HCT116 (cell line): ENCODE measurements around the gene CENPX. TPM values are rescaled to one million over a fixed set of nuclear protein-coding genes. Genes with fewer than 3 reads are reported as not detected.

Experiments used
- ATAC-seq: fragments of 200-7000 bp; cut with Tn5 transposase; 2 replicates; pipeline ENCODE4 v1.9.1; 2020; ENCODE audit warnings: mild to moderate bottlenecking, moderate library complexity
- BruUV-seq: library from RNA; stranded (reverse); fragments of 400-500 nt; replicated peaks from 2 replicates; lab custom pipeline; 2021; lab: Mats Ljungman, UMichigan
- CTCF ChIA-PET: fragments of 300-600 bp; sonication (Branson Sonifier 250); formaldehyde crosslinking; loops from one replicate; lab custom pipeline; 2021; ENCODE audit warnings: antibody characterized with exemption; lab: Charles Lee
- POLR2A ChIA-PET: fragments of 300-600, 350-600 bp; sonication (Branson Sonifier 250); formaldehyde crosslinking; loops from one replicate; lab custom pipeline; 2021; ENCODE audit warnings: antibody characterized with exemption; lab: Charles Lee
- RAD21 ChIA-PET, 2 experiments: fragments of 300-600 bp; sonication (Branson Sonifier 250); formaldehyde crosslinking; loops; one replicate each; lab custom pipeline; 2023; ENCODE audit warnings: low total read pairs in 2 of 2; ENCODE audit not compliant: uncharacterized antibody in 2 of 2, unreplicated experiment in 2 of 2, low non-redundant PET in 1 of 2; lab: Charles Lee
- DNase-seq: peaks from one replicate; pipeline ENCODE4 v3.0.0-alpha.2; 2010; ENCODE audit warnings: low read depth, low spot score
- H2AFZ ChIP-seq: fragments of 200-600 bp; shearing (Covaris generic), sonication (generic); 2 replicates; pipeline ENCODE4 v1.6.1; 2017; ENCODE audit warnings: low read depth, mixed run types, mixed read lengths, antibody characterized with exemption, low read length; ENCODE audit not compliant: poor library complexity, severe bottlenecking
- H3K27ac ChIP-seq: 2 replicates; pipeline ENCODE4 v1.5.1; 2012; ENCODE audit warnings: low read depth, low read length
- H3K27me3 ChIP-seq: fragments of 200-600 bp; sonication (generic); 2 replicates; pipeline ENCODE4 v1.6.1; 2016; ENCODE audit warnings: mixed run types, low read length, mixed read lengths; ENCODE audit not compliant: insufficient read depth
- H3K36me3 ChIP-seq, 2 experiments: fragments of 200-500 bp in 1 of 2; fragments of 200-600 bp in 1 of 2; sonication (Bioruptor generic) in 1 of 2; sonication (generic) in 1 of 2; 2 replicates each; pipeline versions ENCODE4 v1.5.1 to v1.6.1; 2014 to 2016; ENCODE audit warnings: low read length in 2 of 2, inconsistent platforms in 1 of 2, mixed read lengths in 1 of 2, mixed run types in 1 of 2; ENCODE audit not compliant: insufficient read depth in 2 of 2, control insufficient read depth in 1 of 2
- H3K4me1 ChIP-seq, 2 experiments: fragments of 200-600 bp in 1 of 2; sonication (generic) in 1 of 2; 2 replicates each; pipeline versions ENCODE4 v1.5.1 to v1.6.1; 2012 to 2017; ENCODE audit warnings: low read length in 2 of 2, inconsistent platforms in 1 of 2, mild to moderate bottlenecking in 1 of 2, mixed read lengths in 1 of 2, mixed run types in 1 of 2, moderate library complexity in 1 of 2; ENCODE audit not compliant: insufficient read depth in 2 of 2, control insufficient read depth in 1 of 2
- H3K4me2 ChIP-seq: fragments of 200-600 bp; sonication (generic); 2 replicates; pipeline ENCODE4 v1.6.1; 2017; ENCODE audit warnings: mixed run types, low read length, mixed read lengths
- H3K4me3 ChIP-seq, 2 experiments: fragments of 200-600 bp in 1 of 2; sonication (generic) in 1 of 2; replicated peaks in 1 of 2; 2 replicates each; pipeline ENCODE4 v1.5.1; 2011 to 2016; ENCODE audit warnings: low read length in 2 of 2, control low read depth in 1 of 2, low read depth in 1 of 2, mild to moderate bottlenecking in 1 of 2, mixed read lengths in 1 of 2, mixed run types in 1 of 2
- H3K79me2 ChIP-seq: fragments of 200-600 bp; sonication (generic); 2 replicates; pipeline ENCODE4 v1.6.1; 2017; ENCODE audit warnings: mild to moderate bottlenecking, mixed run types, low read length, moderate library complexity, mixed read lengths; ENCODE audit not compliant: insufficient read depth
- H3K9ac ChIP-seq: fragments of 200-600 bp; sonication (generic); 2 replicates; pipeline ENCODE4 v1.6.1; 2016; ENCODE audit warnings: low read length, mixed read lengths
- H3K9me2 ChIP-seq: fragments of 200-600 bp; sonication (generic), shearing (Covaris generic); 2 replicates; pipeline ENCODE4 v1.6.1; 2017; ENCODE audit warnings: mixed run types, mild to moderate bottlenecking, moderate library complexity; ENCODE audit not compliant: insufficient read depth
- H3K9me3 ChIP-seq, 2 experiments: fragments of 200-500 bp in 1 of 2; fragments of 200-600 bp in 1 of 2; sonication (Bioruptor generic) in 1 of 2; sonication (generic) in 1 of 2; 2 replicates each; pipeline ENCODE4 v1.6.1; 2014 to 2017; ENCODE audit warnings: low read length in 2 of 2, mixed read lengths in 2 of 2, inconsistent platforms in 1 of 2, low read depth in 1 of 2, mild to moderate bottlenecking in 1 of 2, mixed run types in 1 of 2, moderate library complexity in 1 of 2; ENCODE audit not compliant: control insufficient read depth in 1 of 2, insufficient read depth in 1 of 2
- H4K20me1 ChIP-seq: fragments of 200-600 bp; sonication (generic), shearing (Covaris generic); 2 replicates; pipeline ENCODE4 v1.6.1; 2017; ENCODE audit warnings: mixed run types, mild to moderate bottlenecking, moderate library complexity; ENCODE audit not compliant: insufficient read depth
- CTCF ChIP-seq, 3 experiments: fragments of 200-600 bp in 1 of 3; sonication (generic) in 1 of 3; IDR thresholded peaks in 2 of 3; conservative IDR thresholded peaks in 1 of 3; 2 replicates each; pipeline ENCODE4 v1.5.1; 2012 to 2017; ENCODE audit warnings: low read depth in 2 of 3, low read length in 2 of 3, antibody characterized with exemption in 1 of 3, borderline replicate concordance in 1 of 3, control low read depth in 1 of 3, mild to moderate bottlenecking in 1 of 3, mixed read lengths in 1 of 3, mixed run types in 1 of 3, moderate library complexity in 1 of 3; ENCODE audit not compliant: insufficient read depth in 1 of 3
- EGR1 ChIP-seq: IDR thresholded peaks from 2 replicates; pipeline ENCODE4 v1.6.1; 2012; ENCODE audit warnings: low read depth
- EZH2 ChIP-seq: fragments of 200-600 bp; sonication (generic); IDR thresholded peaks from 2 replicates; pipeline ENCODE4 v1.6.1; 2017; ENCODE audit warnings: antibody characterized with exemption, mixed run types
- FOSL1 ChIP-seq: IDR thresholded peaks from 2 replicates; pipeline ENCODE4 v1.6.1; 2012; ENCODE audit warnings: low read depth
- SRF ChIP-seq: IDR thresholded peaks from 2 replicates; pipeline ENCODE4 v1.6.1; 2012; ENCODE audit warnings: low read depth
- TCF7L2 ChIP-seq: IDR thresholded peaks from 2 replicates; pipeline ENCODE4 v1.7.0; 2011; ENCODE audit warnings: borderline replicate concordance, inconsistent platforms; ENCODE audit not compliant: insufficient read depth, insufficient read length; ENCODE audit errors: extremely low read depth
- ZBTB33 ChIP-seq: IDR thresholded peaks from 2 replicates; pipeline ENCODE4 v1.6.1; 2011; ENCODE audit warnings: mild to moderate bottlenecking, low read length, moderate library complexity; ENCODE audit not compliant: insufficient replicate concordance; ENCODE audit errors: extremely low read depth
- intact Hi-C: fragments of 100-400 bp; cut with micrococcal nuclease; formaldehyde crosslinking; loops from 2 replicates; pipeline ENCODE4 v1.10.0; 2022
- total RNA-seq: library from RNA; stranded (reverse); gene quantifications from one replicate; pipeline ENCODE4 v1.2.1, GENCODE V29; 2021; ENCODE audit not compliant: unreplicated experiment

The CENPX gene
- total RNA-seq, 1 experiment from 2014 or later = 184 TPM

- Histone ChIP-seq H3K4me2 (no peak overlapping the region), H3K27me3 (no peaks in the 10 kb centered on the region), H3K4me3 (no peak overlapping the region), H3K9me2 (no peaks in the 10 kb centered on the region), H4K20me1 (no peaks in the 10 kb centered on the region), H3K4me1 (peaks cover 6 to 10% of the 10 kb centered on the region in 2 experiments; a peak in 3 of 4 replicates), H3K9me3 (no peaks in the 10 kb centered on the region), H2AFZ (no peak overlapping the region), H3K79me2 (peaks cover 14% of the 10 kb centered on the region; the same call in 1 of the 2 replicates), H3K36me3 (peaks cover 7 to 19% of the 10 kb centered on the region in 2 experiments; a peak in 2 of 4 replicates), H3K27ac (no peak overlapping the region), H3K9ac (no peak overlapping the region)
- POLR2A ChIA-PET = no interaction called here
- CTCF ChIA-PET = no interaction called here
- RAD21 ChIA-PET = no interaction called here
- DNase-seq = no peak
- no peak for TF ChIP-seq EZH2
- no peak for TF ChIP-seq TCF7L2
- ATAC-seq = no peak
- BruUV-seq = no TSS peak
- intact Hi-C loops = no loop called here
Measured at GRCh38 chr17:82046903-82047302, 24.2 kb upstream of the CENPX start.

GRCh38 chr17:82045936-82046484 is 23.3 kb upstream of the CENPX start:
- BruUV-seq = no TSS peak
- H3K79me2 ChIP-seq = peaks cover 13% of the 10 kb centered on the region; the same call in 1 of the 2 replicates
- DNase-seq (no peak), ATAC-seq (no peak)
- H3K4me2 ChIP-seq = no peak overlapping the region
- ChIA-PET CTCF (no interaction called here), POLR2A (no interaction called here), RAD21 (no interaction called here)
- peaks cover 7 to 19% of the 10 kb centered on the region in 2 experiments; a peak in 2 of 4 replicates for H3K36me3 ChIP-seq
- H3K27ac ChIP-seq = no peak overlapping the region
- H3K9me2 ChIP-seq = no peaks in the 10 kb centered on the region
- peaks cover 6 to 10% of the 10 kb centered on the region in 2 experiments; a peak in 3 of 4 replicates for H3K4me1 ChIP-seq
- no peaks in the 10 kb centered on the region for H3K9me3 ChIP-seq
- intact Hi-C loops = no loop called here
- H2AFZ ChIP-seq = no peak overlapping the region
- no peaks in the 10 kb centered on the region for H3K27me3 ChIP-seq
- H4K20me1 ChIP-seq = no peaks in the 10 kb centered on the region
- H3K4me3 ChIP-seq = no peak overlapping the region
- H3K9ac ChIP-seq = no peak overlapping the region
- TF ChIP-seq ZBTB33 (no peak), SRF (no peak), FOSL1 (no peak), EZH2 (no peak), CTCF (IDR thresholded peaks at IDR 0.05 in 2 of 3, conservative IDR thresholded peaks at IDR 0.05 in 1 of 3; ENCODE audit: borderline replicate concordance in 1 of 3, insufficient read depth in 1 of 3, low read depth in 2 of 3, low read length in 2 of 3) (no peak), EGR1 (no peak)
